ENCODE results near the gene IL5RA. TPM values are rescaled to one million over a fixed set of nuclear protein-coding genes. Genes with fewer than 3 reads are reported as not detected.

IL5RA gene
- total and polyA plus RNA-seq, 2 experiments from 2014 or later, result 1.5 TPM; not detected in 1

DNA sequence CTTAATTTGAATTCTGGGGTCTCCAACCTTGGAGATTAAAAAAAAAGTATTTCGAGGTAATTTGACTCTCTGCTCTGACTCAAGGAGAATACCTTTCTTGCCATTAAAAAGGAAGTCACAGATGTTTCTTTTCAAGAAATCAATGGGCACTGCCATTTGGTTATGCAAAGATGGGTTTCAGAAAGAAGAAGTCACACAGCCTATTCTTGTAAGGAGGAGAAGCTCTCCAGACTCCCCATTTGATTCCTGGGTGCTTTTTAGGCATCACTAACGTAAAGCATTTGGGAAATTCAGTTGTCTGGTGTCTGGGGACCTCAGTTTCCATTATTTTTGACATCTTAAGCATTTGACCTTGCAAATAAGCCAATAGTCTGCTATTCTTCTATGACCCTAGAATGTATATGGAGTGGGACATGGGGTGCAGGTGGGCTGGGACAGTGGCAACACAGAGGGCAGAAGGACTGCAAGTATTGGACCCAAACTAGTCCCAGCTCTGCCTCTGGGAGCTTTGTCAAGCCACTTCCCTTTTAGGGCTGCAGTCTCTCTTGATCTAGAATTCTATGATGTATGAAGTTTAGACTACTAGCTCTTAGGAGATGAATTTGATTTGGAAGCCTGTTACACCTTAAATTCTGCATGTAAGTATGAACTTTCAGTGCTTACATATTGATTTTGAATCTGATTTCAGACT, 27.8 kb downstream of the IL5RA start:
- Histone ChIP-seq H2AFZ (no peak overlapping the region), H4K20me1 (ENCODE audit: insufficient read depth, poor library complexity, severe bottlenecking) (no peaks in the 10 kb centered on the region), H3K4me3 (no peak overlapping the region), H3K27ac (no peak overlapping the region), H3K9me2 (replicated peaks; ENCODE audit: insufficient read depth) (no peaks in the 10 kb centered on the region), H3K4me2 (no peak overlapping the region), H3K27me3 (no peaks in the 10 kb centered on the region), H3K9me3 (ENCODE audit: low read depth) (no peaks in the 10 kb centered on the region), H3K36me3 (replicated peaks; ENCODE audit: insufficient read depth, low read depth) (no peaks in the 10 kb centered on the region), H3K79me2 (no peaks in the 10 kb centered on the region), H3K4me1 (ENCODE audit: insufficient read depth) (no peaks in the 10 kb centered on the region)
- DNase-seq (ENCODE audit: low spot score), result no peak
- no peak for TF ChIP-seq EZH2phosphoT487 (IDR thresholded peaks at IDR 0.05; ENCODE audit: low read depth, severe bottlenecking, unreplicated experiment)
- WGBS (ENCODE audit: low lambda C conversion rate, missing lambda C conversion rate), result 84% methylated on average over 2 of the region's 2 CpGs

DNA sequence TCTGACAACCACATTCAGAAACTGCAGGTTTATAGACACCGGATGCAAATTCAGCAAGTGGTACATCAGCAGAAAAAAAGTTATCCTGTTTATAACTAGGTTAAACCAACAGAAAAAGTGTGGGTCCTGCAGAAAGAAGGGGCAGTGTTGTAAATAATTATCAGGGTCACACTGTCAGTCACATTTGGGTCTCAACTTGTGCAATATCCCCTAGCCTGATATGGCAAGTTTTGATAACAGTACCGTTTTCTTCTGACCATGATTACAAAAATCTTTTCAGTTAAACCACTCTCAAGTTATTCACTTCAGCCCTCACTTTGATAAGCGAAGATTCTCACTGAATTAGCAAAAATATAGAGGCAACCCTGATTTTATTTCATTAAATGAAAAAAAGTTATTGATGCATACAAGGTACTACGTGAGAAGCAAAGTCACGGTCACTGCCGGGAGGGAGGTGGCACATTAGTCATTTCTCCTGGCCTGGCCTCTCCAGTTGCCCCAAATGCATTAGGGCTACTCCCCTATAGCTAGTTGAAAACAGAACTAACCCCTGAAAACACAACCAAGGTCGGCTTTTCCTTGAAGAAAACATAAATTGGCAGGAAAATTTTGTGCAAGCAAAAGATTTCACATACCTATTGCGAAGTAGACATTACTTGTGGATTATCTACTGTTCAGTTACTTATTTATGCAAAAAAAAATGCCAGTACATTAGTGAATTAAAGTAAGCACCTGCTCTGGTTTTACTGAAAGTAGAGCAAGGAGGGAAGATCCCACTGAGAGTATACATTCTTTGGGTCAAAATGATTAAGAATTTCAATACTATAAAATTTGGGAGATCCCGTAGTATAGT, 28.6 kb downstream of the IL5RA start:
- H4K20me1 ChIP-seq (ENCODE audit: insufficient read depth, poor library complexity, severe bottlenecking), result no peaks in the 10 kb centered on the region
- no peaks in the 10 kb centered on the region for H3K27me3 ChIP-seq
- DNase-seq (ENCODE audit: low spot score), result no peak
- H3K27ac ChIP-seq, result no peak overlapping the region
- no peak overlapping the region for H3K4me2 ChIP-seq
- H3K4me1 ChIP-seq (ENCODE audit: insufficient read depth), result no peaks in the 10 kb centered on the region
- no peaks in the 10 kb centered on the region for H3K9me3 ChIP-seq (ENCODE audit: low read depth)
- H3K36me3 ChIP-seq (replicated peaks; ENCODE audit: insufficient read depth, low read depth), result no peaks in the 10 kb centered on the region
- H3K9me2 ChIP-seq (replicated peaks; ENCODE audit: insufficient read depth), result no peaks in the 10 kb centered on the region
- 88% methylated on average over 9 of the region's 9 CpGs for WGBS (ENCODE audit: low lambda C conversion rate, missing lambda C conversion rate)
- H3K79me2 ChIP-seq, result no peaks in the 10 kb centered on the region
- no peak for TF ChIP-seq EZH2 (IDR thresholded peaks at IDR 0.05; ENCODE audit: borderline replicate concordance)
- no peak for TF ChIP-seq EZH2phosphoT487 (IDR thresholded peaks at IDR 0.05; ENCODE audit: low read depth, severe bottlenecking, unreplicated experiment)
- TF ChIP-seq, protein P1, sequence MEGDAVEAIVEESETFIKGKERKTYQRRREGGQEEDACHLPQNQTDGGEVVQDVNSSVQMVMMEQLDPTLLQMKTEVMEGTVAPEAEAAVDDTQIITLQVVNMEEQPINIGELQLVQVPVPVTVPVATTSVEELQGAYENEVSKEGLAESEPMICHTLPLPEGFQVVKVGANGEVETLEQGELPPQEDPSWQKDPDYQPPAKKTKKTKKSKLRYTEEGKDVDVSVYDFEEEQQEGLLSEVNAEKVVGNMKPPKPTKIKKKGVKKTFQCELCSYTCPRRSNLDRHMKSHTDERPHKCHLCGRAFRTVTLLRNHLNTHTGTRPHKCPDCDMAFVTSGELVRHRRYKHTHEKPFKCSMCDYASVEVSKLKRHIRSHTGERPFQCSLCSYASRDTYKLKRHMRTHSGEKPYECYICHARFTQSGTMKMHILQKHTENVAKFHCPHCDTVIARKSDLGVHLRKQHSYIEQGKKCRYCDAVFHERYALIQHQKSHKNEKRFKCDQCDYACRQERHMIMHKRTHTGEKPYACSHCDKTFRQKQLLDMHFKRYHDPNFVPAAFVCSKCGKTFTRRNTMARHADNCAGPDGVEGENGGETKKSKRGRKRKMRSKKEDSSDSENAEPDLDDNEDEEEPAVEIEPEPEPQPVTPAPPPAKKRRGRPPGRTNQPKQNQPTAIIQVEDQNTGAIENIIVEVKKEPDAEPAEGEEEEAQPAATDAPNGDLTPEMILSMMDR (IDR thresholded peaks at IDR 0.05; ENCODE audit: poor library complexity), result no peak
- H3K4me3 ChIP-seq, result no peak overlapping the region
- H2AFZ ChIP-seq, result no peak overlapping the region

DNA sequence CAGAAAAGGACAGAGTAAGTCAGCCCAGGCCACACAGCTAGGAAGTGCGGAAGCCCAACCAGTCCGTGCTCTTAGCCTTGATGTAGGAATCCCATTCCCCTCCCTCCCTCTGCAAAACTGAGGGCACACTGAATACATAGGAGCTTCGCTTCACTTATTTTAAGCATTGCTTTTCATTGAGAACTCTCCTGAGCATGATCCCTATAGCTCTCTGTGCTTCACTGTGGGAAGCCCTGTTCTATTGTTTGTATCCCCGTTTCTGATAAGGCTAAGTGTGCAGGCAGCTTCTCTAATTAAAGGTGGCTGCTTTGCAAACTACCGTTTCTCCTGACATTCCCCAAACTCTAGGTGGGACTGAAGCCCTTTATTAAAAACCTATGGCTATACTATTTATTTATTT, 29.9 kb downstream of the IL5RA start:
- WGBS (ENCODE audit: low lambda C conversion rate, missing lambda C conversion rate), result 55% methylated on average over 5 of the region's 5 CpGs
- H4K20me1 ChIP-seq (ENCODE audit: insufficient read depth, poor library complexity, severe bottlenecking), result no peaks in the 10 kb centered on the region
- H3K27me3 ChIP-seq, result no peaks in the 10 kb centered on the region
- H3K9me2 ChIP-seq (replicated peaks; ENCODE audit: insufficient read depth), result no peaks in the 10 kb centered on the region
- TF ChIP-seq EZH2phosphoT487 (IDR thresholded peaks at IDR 0.05; ENCODE audit: low read depth, severe bottlenecking, unreplicated experiment) (no peak), EZH2 (IDR thresholded peaks at IDR 0.05; ENCODE audit: borderline replicate concordance) (no peak)
- TF ChIP-seq, protein P1 (IDR thresholded peaks at IDR 0.05; ENCODE audit: poor library complexity), result no peak
- DNase-seq (ENCODE audit: low spot score), result no peak
- H3K79me2 ChIP-seq, result no peaks in the 10 kb centered on the region
- H3K4me2 ChIP-seq, result no peak overlapping the region
- H2AFZ ChIP-seq, result no peak overlapping the region
- H3K27ac ChIP-seq, result no peak overlapping the region
- H3K36me3 ChIP-seq (replicated peaks; ENCODE audit: insufficient read depth, low read depth), result no peaks in the 10 kb centered on the region
- no peaks in the 10 kb centered on the region for H3K4me1 ChIP-seq (ENCODE audit: insufficient read depth)
- H3K4me3 ChIP-seq, result no peak overlapping the region
- no peaks in the 10 kb centered on the region for H3K9me3 ChIP-seq (ENCODE audit: low read depth)

Data from hepatocyte (in vitro differentiated cells).